ENCODE results near the gene HHATL.

The HHATL gene

GRCh38 chr3:42682301-42683070 lies 20.1 kb downstream of the HHATL start:
- no peak for DNase-seq

- DNase-seq = no peak
These were observed 21.1 kb downstream of the HHATL start for GRCh38 chr3:42681361-42682038.

- DNase-seq = no peak
These were observed 21.8 kb downstream of the HHATL start for GRCh38 chr3:42680806-42681205.

- no peak for DNase-seq
These were observed 22.3 kb downstream of the HHATL start for GRCh38 chr3:42680271-42680670.

GRCh38 chr3:42678447-42678846 lies 24.2 kb downstream of the HHATL start:
- DNase-seq = no peak

- DNase-seq = no peak
These were observed 26.7 kb downstream of the HHATL start for GRCh38 chr3:42675909-42676308.

- DNase-seq = no peak
These were observed 28.5 kb downstream of the HHATL start for GRCh38 chr3:42674146-42674545.

GRCh38 chr3:42673082-42673481 lies 29.5 kb downstream of the HHATL start:
- no peak for DNase-seq

- no peak for DNase-seq
These were observed 30.1 kb downstream of the HHATL start for GRCh38 chr3:42672515-42672914.

GRCh38 chr3:42670670-42671069 lies 31.9 kb downstream of the HHATL start:
- DNase-seq = no peak

GRCh38 chr3:42670051-42670576 lies 32.5 kb downstream of the HHATL start:
- DNase-seq = no peak

- no peak for DNase-seq
These were observed 33.8 kb downstream of the HHATL start for GRCh38 chr3:42668793-42669217.

GRCh38 chr3:42668413-42668760 lies 34.2 kb downstream of the HHATL start:
- DNase-seq = no peak

- DNase-seq = no peak
These were observed 34.8 kb downstream of the HHATL start for GRCh38 chr3:42667523-42668412.

GRCh38 chr3:42667096-42667522 lies 35.5 kb downstream of the HHATL start:
- no peak for DNase-seq

GRCh38 chr3:42666577-42666998 lies 36.0 kb downstream of the HHATL start:
- DNase-seq = no peak

GRCh38 chr3:42666022-42666421 lies 36.6 kb downstream of the HHATL start:
- DNase-seq = no peak

GRCh38 chr3:42665050-42665878 lies 37.3 kb downstream of the HHATL start:
- DNase-seq = no peak

- DNase-seq = no peak
These were observed 38.2 kb downstream of the HHATL start for GRCh38 chr3:42664438-42664803.

- DNase-seq = no peak
These were observed 38.8 kb downstream of the HHATL start for GRCh38 chr3:42663581-42664437.

- no peak for DNase-seq
These were observed 39.6 kb downstream of the HHATL start for GRCh38 chr3:42662813-42663535.
